Hepatocyte (in vitro differentiated cells): Measurements from ENCODE around the gene FBRSL1. TPM values are rescaled to one million over a fixed set of nuclear protein-coding genes. Genes with fewer than 3 reads are reported as not detected.

Experiments used
- DNase-seq: peaks from one replicate; pipeline ENCODE4 v3.0.0-alpha.2; 2016; ENCODE audit warnings: low spot score
- H2AFZ ChIP-seq: fragments of 200-600 bp; sonication (generic); 2 replicates; pipeline ENCODE4 v1.6.0; 2016; ENCODE audit warnings: antibody characterized with exemption, mild to moderate bottlenecking
- H3K27ac ChIP-seq: fragments of 200-600 bp; sonication (generic); 2 replicates; pipeline ENCODE4 v1.5.1; 2016; ENCODE audit warnings: mild to moderate bottlenecking
- H3K27me3 ChIP-seq: fragments of 200-600 bp; sonication (generic); 2 replicates; pipeline ENCODE4 v1.6.1; 2016
- H3K36me3 ChIP-seq: fragments of 200-600 bp; sonication (generic); replicated peaks from 2 replicates; pipeline ENCODE4 v1.5.1; 2016; ENCODE audit warnings: low read depth; ENCODE audit not compliant: insufficient read depth
- H3K4me1 ChIP-seq: fragments of 200-600 bp; sonication (generic); 2 replicates; pipeline ENCODE4 v1.5.1; 2016; ENCODE audit warnings: mild to moderate bottlenecking, moderate library complexity; ENCODE audit not compliant: insufficient read depth
- H3K4me2 ChIP-seq: fragments of 200-600 bp; sonication (generic); 2 replicates; pipeline ENCODE4 v1.6.0; 2016
- H3K4me3 ChIP-seq: fragments of 200-600 bp; sonication (generic); 2 replicates; pipeline ENCODE4 v1.5.1; 2016; ENCODE audit warnings: mild to moderate bottlenecking
- H3K79me2 ChIP-seq: fragments of 200-600 bp; sonication (generic); 2 replicates; pipeline ENCODE4 v1.6.0; 2017; ENCODE audit warnings: mild to moderate bottlenecking
- H3K9me2 ChIP-seq: fragments of 200-600 bp; sonication (generic); replicated peaks from 2 replicates; pipeline ENCODE4 v1.6.0; 2017; ENCODE audit warnings: mild to moderate bottlenecking; ENCODE audit not compliant: insufficient read depth
- H3K9me3 ChIP-seq: fragments of 200-600 bp; sonication (generic); 2 replicates; pipeline ENCODE4 v1.5.1; 2016; ENCODE audit warnings: low read depth, mild to moderate bottlenecking
- H4K20me1 ChIP-seq: fragments of 200-600 bp; sonication (generic); 2 replicates; pipeline ENCODE4 v1.6.0; 2016; ENCODE audit warnings: mild to moderate bottlenecking; ENCODE audit not compliant: insufficient read depth, poor library complexity, severe bottlenecking
- CTCF ChIP-seq: fragments of 200-600 bp; sonication (generic); IDR thresholded peaks from 2 replicates; pipeline ENCODE4 v1.5.1; 2016; ENCODE audit warnings: antibody characterized with exemption, mild to moderate bottlenecking; ENCODE audit not compliant: poor library complexity
- EZH2 ChIP-seq: fragments of 200-600 bp; sonication (generic); IDR thresholded peaks from 2 replicates; pipeline ENCODE4 v1.6.1; 2016; ENCODE audit warnings: antibody characterized with exemption, mild to moderate bottlenecking, borderline replicate concordance
- EZH2phosphoT487 ChIP-seq: fragments of 200-600 bp; sonication (generic); IDR thresholded peaks from one replicate; pipeline ENCODE4 v1.6.1; 2018; ENCODE audit warnings: antibody characterized with exemption, mild to moderate bottlenecking, low read depth, moderate library complexity; ENCODE audit not compliant: unreplicated experiment, severe bottlenecking
- WGBS: methylation state at CpG from one replicate; pipeline ENCODE4 v1.1.6; 2016; ENCODE audit warnings: low lambda C conversion rate; ENCODE audit errors: missing lambda C conversion rate; 5-methylcytosine and 5-hydroxymethylcytosine counted together
- polyA plus RNA-seq: library from polyadenylated mRNA; unstranded; fragments of >200 nt; fragmentation: Nextera tagmentation; extraction: Ambion mirVana; gene quantifications from 2 replicates; pipeline ENCODE4 v1.2.1, GENCODE V29; 2016
- total RNA-seq: library from RNA; depleted of rRNA; stranded (reverse); fragments of >200 nt; gene quantifications from 2 replicates; pipeline ENCODE4 v1.2.3, GENCODE V29; 2014

The FBRSL1 gene
- total and polyA plus RNA-seq, 2 experiments from 2014 or later, result 18.5 to 61.1 TPM

- Histone ChIP-seq H3K79me2 (no peaks in the 10 kb centered on the region), H3K4me1 (peaks cover 7% of the 10 kb centered on the region), H3K36me3 (no peaks in the 10 kb centered on the region), H3K4me3 (no peak overlapping the region), H3K4me2 (peak overlapping the region; percentile 33), H3K27ac (no peak overlapping the region), H3K9me3 (no peaks in the 10 kb centered on the region), H3K9me2 (no peaks in the 10 kb centered on the region), H3K27me3 (no peaks in the 10 kb centered on the region), H4K20me1 (no peaks in the 10 kb centered on the region), H2AFZ (no peak overlapping the region)
- TF ChIP-seq EZH2phosphoT487 (no peak), CTCF (no peak), EZH2 (no peak)
- peak; percentile 45 for DNase-seq
- 56% methylated on average over 15 of the region's 17 CpGs for WGBS
Observed at GRCh38 chr12:132465269-132466190, 24.4 kb upstream of the FBRSL1 start.

- Histone ChIP-seq H3K9me2 (no peaks in the 10 kb centered on the region), H3K4me2 (no peak overlapping the region), H3K4me3 (no peak overlapping the region), H2AFZ (no peak overlapping the region), H3K79me2 (no peaks in the 10 kb centered on the region), H3K27ac (no peak overlapping the region), H3K27me3 (no peaks in the 10 kb centered on the region), H3K9me3 (no peaks in the 10 kb centered on the region), H3K36me3 (no peaks in the 10 kb centered on the region), H4K20me1 (no peaks in the 10 kb centered on the region), H3K4me1 (peaks cover 7% of the 10 kb centered on the region)
- 83% methylated on average over 18 of the region's 18 CpGs for WGBS
- DNase-seq, result no peak
- TF ChIP-seq EZH2phosphoT487 (no peak), EZH2 (no peak), CTCF (no peak)
Observed at GRCh38 chr12:132466241-132467201, 23.4 kb upstream of the FBRSL1 start.

- Histone ChIP-seq H3K4me3 (no peak overlapping the region), H3K27me3 (no peaks in the 10 kb centered on the region), H3K79me2 (no peaks in the 10 kb centered on the region)
Observed at GRCh38 chr12:132467511-132467910, 22.4 kb upstream of the FBRSL1 start.

More at GRCh38 chr12:132467511-132467910, 22.4 kb upstream of the FBRSL1 start:
- no peaks in the 10 kb centered on the region for H4K20me1 ChIP-seq
- DNase-seq, result no peak
- WGBS, result 85% methylated on average over 13 of the region's 13 CpGs
- H3K9me2 ChIP-seq, result no peaks in the 10 kb centered on the region
- H2AFZ ChIP-seq, result no peak overlapping the region
- no peak for TF ChIP-seq EZH2
- TF ChIP-seq EZH2phosphoT487, result no peak
- no peak for TF ChIP-seq CTCF
- H3K9me3 ChIP-seq, result no peaks in the 10 kb centered on the region
- H3K36me3 ChIP-seq, result no peaks in the 10 kb centered on the region
- H3K4me2 ChIP-seq, result no peak overlapping the region
- H3K4me1 ChIP-seq, result peaks cover 7% of the 10 kb centered on the region
- no peak overlapping the region for H3K27ac ChIP-seq
